ENCODE results near the gene ZDHHC22. TPM values are rescaled to one million over a fixed set of nuclear protein-coding genes. Genes with fewer than 3 reads are reported as not detected.

The ZDHHC22 gene
- total and polyA plus RNA-seq, 4 experiments from 2014 or later = not detected

GRCh38 chr14:77183896-77184295 is 42.3 kb upstream of the ZDHHC22 start:
- Mint-ChIP-seq H3K9me3 (no peaks in the 10 kb centered on the region), H3K4me3 (no peak overlapping the region), H3K4me1 (peaks cover 5 to 20% (median 11%) of the 10 kb centered on the region in 4 donors), H3K27ac (no peak overlapping the region), H3K36me3 (no peaks in the 10 kb centered on the region), H3K27me3 (peaks cover 5 to 17% of the 10 kb centered on the region in 2 donors)
- H3K4me1 ChIP-seq (ENCODE audit: insufficient read depth, low read length) = peaks cover 18% of the 10 kb centered on the region
- H3K9me3 ChIP-seq (ENCODE audit: control insufficient read depth in 1 of 2, low read length in 2 of 2) = no peaks in the 10 kb centered on the region
- no peaks in the 10 kb centered on the region for H3K36me3 ChIP-seq (ENCODE audit: insufficient read depth, low read length)
- ChIA-PET CTCF (ENCODE audit: partially characterized antibody) (no interaction called here), POLR2A (ENCODE audit: partially characterized antibody) (no interaction called here)
- intact Hi-C loops (cut with micrococcal nuclease) = no loop called here
- H3K27me3 ChIP-seq (ENCODE audit: insufficient read depth, low read length) = no peaks in the 10 kb centered on the region
- H3K27ac ChIP-seq (ENCODE audit: low read depth, low read length) = no peak overlapping the region
- no peak for DNase-seq
- no peak overlapping the region for H3K4me3 ChIP-seq (ENCODE audit: low read length in 2 of 2)

GRCh38 chr14:77181603-77182437 is 40.2 kb upstream of the ZDHHC22 start, which contains the start of gene TMEM63C:
TSS of gene TMEM63C (plus strand) at chr14:77181798. CDS start at chr14:77218814, 37,016 bp downstream.
- H3K36me3 Mint-ChIP-seq = no peaks in the 10 kb centered on the region
- peak within 1 kb of the TSS in 5 of 7 donors; percentile 44 to 83 (median 72) for H3K27ac Mint-ChIP-seq
- intact Hi-C loops (cut with micrococcal nuclease) = no loop called here
- H3K9me3 Mint-ChIP-seq = no peaks in the 10 kb centered on the region
- no peak within 1 kb of the TSS for H3K27ac ChIP-seq (ENCODE audit: low read depth, low read length)
- H3K4me1 ChIP-seq (ENCODE audit: insufficient read depth, low read length) = peaks cover 18% of the 10 kb centered on the region
- peak within 1 kb of the TSS; percentile 74 to 85 (median 81) for H3K4me3 Mint-ChIP-seq
- CTCF ChIA-PET (ENCODE audit: partially characterized antibody) = no interaction called here
- peaks cover 5 to 20% (median 11%) of the 10 kb centered on the region in 4 donors for H3K4me1 Mint-ChIP-seq
- no peaks in the 10 kb centered on the region for H3K36me3 ChIP-seq (ENCODE audit: insufficient read depth, low read length)
- peak within 1 kb of the TSS; percentile 22 to 61 for H3K4me3 ChIP-seq (ENCODE audit: low read length in 2 of 2)
- POLR2A ChIA-PET (ENCODE audit: partially characterized antibody) = no interaction called here
- peak; percentile 32 to 70 (median 54) for DNase-seq
- H3K9me3 ChIP-seq (ENCODE audit: control insufficient read depth in 1 of 2, low read length in 2 of 2) = no peaks in the 10 kb centered on the region
- H3K27me3 ChIP-seq (ENCODE audit: insufficient read depth, low read length) = no peaks in the 10 kb centered on the region
- H3K27me3 Mint-ChIP-seq = peaks cover 9 to 12% of the 10 kb centered on the region in 2 donors

GRCh38 chr14:77180726-77181602 is 39.4 kb upstream of the ZDHHC22 start:
- ChIA-PET POLR2A (ENCODE audit: partially characterized antibody) (no interaction called here), CTCF (ENCODE audit: partially characterized antibody) (no interaction called here)
- H3K4me3 ChIP-seq (ENCODE audit: low read length in 2 of 2) = peak overlapping the region; percentile 22 to 61
- DNase-seq = no peak
- H3K27me3 ChIP-seq (ENCODE audit: insufficient read depth, low read length) = no peaks in the 10 kb centered on the region
- no peak overlapping the region for H3K27ac ChIP-seq (ENCODE audit: low read depth, low read length)
- intact Hi-C loops (cut with micrococcal nuclease) = no loop called here
- peaks cover 5 to 20% (median 11%) of the 10 kb centered on the region in 4 donors for H3K4me1 Mint-ChIP-seq
- H3K36me3 ChIP-seq (ENCODE audit: insufficient read depth, low read length) = no peaks in the 10 kb centered on the region
- no peaks in the 10 kb centered on the region for H3K9me3 ChIP-seq (ENCODE audit: control insufficient read depth in 1 of 2, low read length in 2 of 2)
- H3K36me3 Mint-ChIP-seq = no peaks in the 10 kb centered on the region
- H3K27me3 Mint-ChIP-seq = peaks cover 9 to 14% of the 10 kb centered on the region in 2 donors
- H3K9me3 Mint-ChIP-seq = peaks cover 0 to 2% (median 0%) of the 10 kb centered on the region in 8 donors
- H3K4me3 Mint-ChIP-seq = peak overlapping the region; percentile 74 to 85 (median 81)
- H3K27ac Mint-ChIP-seq = peak overlapping the region in 5 of 7 donors; percentile 44 to 83 (median 72)
- H3K4me1 ChIP-seq (ENCODE audit: insufficient read depth, low read length) = peaks cover 18% of the 10 kb centered on the region

GRCh38 chr14:77178656-77179055 is 37.1 kb upstream of the ZDHHC22 start:
- Mint-ChIP-seq H3K27me3 (peaks cover 12 to 14% of the 10 kb centered on the region in 2 donors), H3K36me3 (no peaks in the 10 kb centered on the region), H3K27ac (no peak overlapping the region), H3K4me3 (no peak overlapping the region), H3K9me3 (peaks cover 0 to 2% (median 0%) of the 10 kb centered on the region in 8 donors), H3K4me1 (peaks cover 5 to 20% (median 11%) of the 10 kb centered on the region in 4 donors)
- DNase-seq = no peak
- CTCF ChIA-PET (ENCODE audit: partially characterized antibody) = no interaction called here
- intact Hi-C loops (cut with micrococcal nuclease) = no loop called here
- POLR2A ChIA-PET (ENCODE audit: partially characterized antibody) = no interaction called here
- Histone ChIP-seq H3K27me3 (ENCODE audit: insufficient read depth, low read length) (no peaks in the 10 kb centered on the region), H3K27ac (ENCODE audit: low read depth, low read length) (no peak overlapping the region), H3K4me3 (ENCODE audit: low read length in 2 of 2) (no peak overlapping the region), H3K9me3 (ENCODE audit: control insufficient read depth in 1 of 2, low read length in 2 of 2) (no peaks in the 10 kb centered on the region), H3K4me1 (ENCODE audit: insufficient read depth, low read length) (peaks cover 18% of the 10 kb centered on the region), H3K36me3 (ENCODE audit: insufficient read depth, low read length) (no peaks in the 10 kb centered on the region)

GRCh38 chr14:77177702-77178101 is 36.1 kb upstream of the ZDHHC22 start:
- Mint-ChIP-seq H3K4me3 (no peak overlapping the region), H3K27me3 (peaks cover 13 to 16% of the 10 kb centered on the region in 2 donors), H3K36me3 (no peaks in the 10 kb centered on the region), H3K4me1 (peaks cover 2 to 17% (median 8%) of the 10 kb centered on the region in 4 donors), H3K27ac (no peak overlapping the region), H3K9me3 (peaks cover 0 to 6% (median 0%) of the 10 kb centered on the region in 8 donors)
- ChIA-PET POLR2A (ENCODE audit: partially characterized antibody) (no interaction called here), CTCF (ENCODE audit: partially characterized antibody) (no interaction called here)
- intact Hi-C loops (cut with micrococcal nuclease) = no loop called here
- no peaks in the 10 kb centered on the region for H3K36me3 ChIP-seq (ENCODE audit: insufficient read depth, low read length)
- no peaks in the 10 kb centered on the region for H3K27me3 ChIP-seq (ENCODE audit: insufficient read depth, low read length)
- peaks cover 14% of the 10 kb centered on the region for H3K4me1 ChIP-seq (ENCODE audit: insufficient read depth, low read length)
- no peak overlapping the region for H3K27ac ChIP-seq (ENCODE audit: low read depth, low read length)
- no peak overlapping the region for H3K4me3 ChIP-seq (ENCODE audit: low read length in 2 of 2)
- no peak for DNase-seq
- H3K9me3 ChIP-seq (ENCODE audit: control insufficient read depth in 1 of 2, low read length in 2 of 2) = no peaks in the 10 kb centered on the region

- H3K27me3 Mint-ChIP-seq = peaks cover 11 to 13% of the 10 kb centered on the region in 2 donors
- H3K27ac ChIP-seq (ENCODE audit: low read depth, low read length) = no peak overlapping the region
- H3K4me3 ChIP-seq (ENCODE audit: low read length in 2 of 2) = no peak overlapping the region
- no peaks in the 10 kb centered on the region for H3K36me3 ChIP-seq (ENCODE audit: insufficient read depth, low read length)
- no peak for DNase-seq
- ChIA-PET POLR2A (ENCODE audit: partially characterized antibody) (no interaction called here), CTCF (ENCODE audit: partially characterized antibody) (no interaction called here)
- H3K4me1 Mint-ChIP-seq = peaks cover 0 to 3% (median 0%) of the 10 kb centered on the region in 4 donors
- H3K27me3 ChIP-seq (ENCODE audit: insufficient read depth, low read length) = no peaks in the 10 kb centered on the region
- no peaks in the 10 kb centered on the region for H3K36me3 Mint-ChIP-seq
- intact Hi-C loops (cut with micrococcal nuclease) = no loop called here
- no peak overlapping the region for H3K27ac Mint-ChIP-seq
- H3K9me3 Mint-ChIP-seq = peaks cover 0 to 17% (median 9%) of the 10 kb centered on the region in 8 donors
- no peaks in the 10 kb centered on the region for H3K9me3 ChIP-seq (ENCODE audit: control insufficient read depth in 1 of 2, low read length in 2 of 2)
- no peaks in the 10 kb centered on the region for H3K4me1 ChIP-seq (ENCODE audit: insufficient read depth, low read length)
- no peak overlapping the region for H3K4me3 Mint-ChIP-seq
Observed at GRCh38 chr14:77175843-77176242, 34.3 kb upstream of the ZDHHC22 start.
